ENCODE data around the gene CCDC81. TPM values are rescaled to one million over a fixed set of nuclear protein-coding genes. Genes with fewer than 3 reads are reported as not detected.

The CCDC81 gene
- polyA plus RNA-seq, 3 donors: 0.11 to 0.31 (median 0.24) TPM

DNA sequence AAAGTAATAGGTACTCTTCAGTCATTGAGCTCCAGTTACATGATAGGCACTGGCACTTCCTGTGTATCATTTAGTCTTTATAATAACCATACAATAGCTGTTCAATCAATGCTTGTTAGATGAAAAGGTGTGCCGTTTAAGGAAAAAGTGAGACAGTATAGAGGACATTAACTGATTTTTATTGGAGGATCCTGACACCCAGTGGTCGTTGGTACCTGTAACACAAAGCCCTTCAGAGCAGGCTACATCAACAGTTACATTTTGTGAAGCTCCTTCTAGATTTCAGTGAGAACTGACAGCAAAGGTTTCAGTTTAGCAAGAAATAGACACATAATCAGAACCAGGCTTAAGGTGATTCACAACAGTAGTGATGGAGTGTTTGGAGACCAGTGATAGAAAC lies 44.2 kb downstream of the CCDC81 start:
- H3K9me3 Mint-ChIP-seq: no peaks in the 10 kb centered on the region

DNA sequence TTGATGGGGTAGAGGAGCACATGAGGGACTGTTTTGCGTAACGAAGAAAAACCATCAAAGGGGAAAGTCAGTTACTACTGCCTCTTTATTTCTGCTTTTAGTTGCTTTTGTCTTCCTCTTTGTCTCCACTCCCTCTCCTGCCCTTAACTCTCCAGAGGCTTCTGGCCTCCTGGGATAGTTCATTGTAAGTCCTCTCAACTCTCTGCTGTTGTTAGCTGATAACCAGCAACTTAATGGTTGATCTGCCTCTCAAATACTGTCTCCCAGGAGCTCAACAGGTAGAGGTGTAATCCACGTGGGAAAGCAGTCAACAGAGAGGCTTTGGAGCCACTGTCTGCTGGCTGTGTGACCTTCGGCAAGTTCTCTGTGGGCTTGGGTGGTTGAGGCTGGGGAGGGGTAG lies 47.3 kb downstream of the CCDC81 start:
- intact Hi-C loops (cut with micrococcal nuclease): no loop called here
- TF ChIP-seq, protein P1, sequence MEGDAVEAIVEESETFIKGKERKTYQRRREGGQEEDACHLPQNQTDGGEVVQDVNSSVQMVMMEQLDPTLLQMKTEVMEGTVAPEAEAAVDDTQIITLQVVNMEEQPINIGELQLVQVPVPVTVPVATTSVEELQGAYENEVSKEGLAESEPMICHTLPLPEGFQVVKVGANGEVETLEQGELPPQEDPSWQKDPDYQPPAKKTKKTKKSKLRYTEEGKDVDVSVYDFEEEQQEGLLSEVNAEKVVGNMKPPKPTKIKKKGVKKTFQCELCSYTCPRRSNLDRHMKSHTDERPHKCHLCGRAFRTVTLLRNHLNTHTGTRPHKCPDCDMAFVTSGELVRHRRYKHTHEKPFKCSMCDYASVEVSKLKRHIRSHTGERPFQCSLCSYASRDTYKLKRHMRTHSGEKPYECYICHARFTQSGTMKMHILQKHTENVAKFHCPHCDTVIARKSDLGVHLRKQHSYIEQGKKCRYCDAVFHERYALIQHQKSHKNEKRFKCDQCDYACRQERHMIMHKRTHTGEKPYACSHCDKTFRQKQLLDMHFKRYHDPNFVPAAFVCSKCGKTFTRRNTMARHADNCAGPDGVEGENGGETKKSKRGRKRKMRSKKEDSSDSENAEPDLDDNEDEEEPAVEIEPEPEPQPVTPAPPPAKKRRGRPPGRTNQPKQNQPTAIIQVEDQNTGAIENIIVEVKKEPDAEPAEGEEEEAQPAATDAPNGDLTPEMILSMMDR (IDR thresholded peaks at IDR 0.05): no peak
- no peak overlapping the region for H3K27ac Mint-ChIP-seq

More for the DNA sequence above, 44.2 kb downstream of the CCDC81 start:
- no peak for DNase-seq
- Mint-ChIP-seq H3K27me3 (ENCODE audit: low read depth in 3 of 3) (peaks cover 0 to 4% (median 0%) of the 10 kb centered on the region in 3 donors), H3K4me3 (no peak overlapping the region), H3K4me1 (peaks cover 18% of the 10 kb centered on the region), H3K36me3 (no peaks in the 10 kb centered on the region), H3K27ac (no peak overlapping the region)
- Histone ChIP-seq H2AFZ (ENCODE audit: insufficient read depth, low read depth, low read length, poor library complexity, severe bottlenecking) (no peak overlapping the region), H3K9me3 (replicated peaks in 1 of 2; ENCODE audit: control insufficient read depth in 1 of 2, insufficient read depth in 1 of 2, low read length in 2 of 2) (no peaks in the 10 kb centered on the region), H3K4me1 (ENCODE audit: control insufficient read depth in 1 of 2, insufficient read depth in 2 of 2, low read length in 2 of 2) (peaks cover 0 to 3% of the 10 kb centered on the region in 2 donors), H3K27ac (ENCODE audit: low read depth in 1 of 2, low read length in 2 of 2) (no peak overlapping the region), H4K20me1 (ENCODE audit: insufficient read depth, low read length) (no peaks in the 10 kb centered on the region), H3K9ac (ENCODE audit: insufficient read depth, low read length, poor library complexity, severe bottlenecking) (no peak overlapping the region), H3K79me2 (ENCODE audit: insufficient read depth, low read length) (no peaks in the 10 kb centered on the region), H3K4me3 (replicated peaks in 1 of 3; ENCODE audit: low read depth in 2 of 3, low read length in 3 of 3) (no peak overlapping the region), H3K27me3 (ENCODE audit: control insufficient read depth in 2 of 2, insufficient read depth in 2 of 2, low read length in 2 of 2) (no peaks in the 10 kb centered on the region), H3K4me2 (replicated peaks; ENCODE audit: extremely low read depth, low read length, poor library complexity, severe bottlenecking) (no peak overlapping the region), H3K36me3 (replicated peaks in 1 of 2; ENCODE audit: control insufficient read depth in 1 of 2, insufficient read depth in 2 of 2, low read length in 2 of 2) (no peaks in the 10 kb centered on the region)
- no CpG with 5 or more reads among the region's 2 CpGs for WGBS (ENCODE audit: insufficient coverage)
- TF ChIP-seq, protein P1 (IDR thresholded peaks at IDR 0.05): no peak
- intact Hi-C loops (cut with micrococcal nuclease): no loop called here

More for the DNA sequence above, 47.3 kb downstream of the CCDC81 start:
- H3K4me1 ChIP-seq (ENCODE audit: control insufficient read depth in 1 of 2, insufficient read depth in 2 of 2, low read length in 2 of 2): peaks cover 0 to under 1% of the 10 kb centered on the region in 2 donors
- Mint-ChIP-seq H3K9me3 (peaks cover 0 to 3% (median 0%) of the 10 kb centered on the region in 7 donors), H3K4me3 (no peak overlapping the region), H3K36me3 (no peaks in the 10 kb centered on the region), H3K27me3 (ENCODE audit: low read depth in 3 of 3) (peaks cover 0 to 1% (median 0%) of the 10 kb centered on the region in 3 donors), H3K4me1 (peaks cover 10% of the 10 kb centered on the region)
- H3K9ac ChIP-seq (ENCODE audit: insufficient read depth, low read length, poor library complexity, severe bottlenecking): no peak overlapping the region
- no peaks in the 10 kb centered on the region for H4K20me1 ChIP-seq (ENCODE audit: insufficient read depth, low read length)
- H3K4me2 ChIP-seq (replicated peaks; ENCODE audit: extremely low read depth, low read length, poor library complexity, severe bottlenecking): no peak overlapping the region
- H2AFZ ChIP-seq (ENCODE audit: insufficient read depth, low read depth, low read length, poor library complexity, severe bottlenecking): no peak overlapping the region
- H3K36me3 ChIP-seq (replicated peaks in 1 of 2; ENCODE audit: control insufficient read depth in 1 of 2, insufficient read depth in 2 of 2, low read length in 2 of 2): no peaks in the 10 kb centered on the region
- H3K27ac ChIP-seq (ENCODE audit: low read depth in 1 of 2, low read length in 2 of 2): no peak overlapping the region
- no peak for DNase-seq
- H3K79me2 ChIP-seq (ENCODE audit: insufficient read depth, low read length): no peaks in the 10 kb centered on the region
- H3K27me3 ChIP-seq (ENCODE audit: control insufficient read depth in 2 of 2, insufficient read depth in 2 of 2, low read length in 2 of 2): no peaks in the 10 kb centered on the region
- no peak overlapping the region for H3K4me3 ChIP-seq (replicated peaks in 1 of 3; ENCODE audit: low read depth in 2 of 3, low read length in 3 of 3)
- WGBS (ENCODE audit: insufficient coverage): 74% methylated on average over 2 of the region's 4 CpGs
- no peaks in the 10 kb centered on the region for H3K9me3 ChIP-seq (replicated peaks in 1 of 2; ENCODE audit: control insufficient read depth in 1 of 2, insufficient read depth in 1 of 2, low read length in 2 of 2)
